Fibroblast of the aortic adventitia (primary cell): Measurements from ENCODE around the gene IL17F. TPM values are rescaled to one million over a fixed set of nuclear protein-coding genes. Genes with fewer than 3 reads are reported as not detected.

Source experiments
- DNase-seq: peaks from one replicate; pipeline ENCODE4 v3.0.0-alpha.2; 2010; ENCODE audit warnings: low read depth
- H3K4me3 ChIP-seq: 2 replicates; pipeline ENCODE4 v1.5.1; 2011; ENCODE audit warnings: low read depth, mild to moderate bottlenecking, control low read depth, low read length, moderate library complexity
- total RNA-seq: library from RNA; depleted of rRNA; stranded (reverse); fragments of >200 nt; gene quantifications from 2 replicates; pipeline ENCODE4 v1.2.3, GENCODE V29; 2012; ENCODE audit warnings: low replicate concordance
- TF ChIP-seq, protein P1 (sequence below): IDR thresholded peaks from 2 replicates; pipeline ENCODE4 v1.5.1; 2011; ENCODE audit warnings: mild to moderate bottlenecking, low read length, control low read depth, inconsistent platforms; ENCODE audit not compliant: insufficient read depth

IL17F gene
- total RNA-seq, 1 donor: not detected

DNA sequence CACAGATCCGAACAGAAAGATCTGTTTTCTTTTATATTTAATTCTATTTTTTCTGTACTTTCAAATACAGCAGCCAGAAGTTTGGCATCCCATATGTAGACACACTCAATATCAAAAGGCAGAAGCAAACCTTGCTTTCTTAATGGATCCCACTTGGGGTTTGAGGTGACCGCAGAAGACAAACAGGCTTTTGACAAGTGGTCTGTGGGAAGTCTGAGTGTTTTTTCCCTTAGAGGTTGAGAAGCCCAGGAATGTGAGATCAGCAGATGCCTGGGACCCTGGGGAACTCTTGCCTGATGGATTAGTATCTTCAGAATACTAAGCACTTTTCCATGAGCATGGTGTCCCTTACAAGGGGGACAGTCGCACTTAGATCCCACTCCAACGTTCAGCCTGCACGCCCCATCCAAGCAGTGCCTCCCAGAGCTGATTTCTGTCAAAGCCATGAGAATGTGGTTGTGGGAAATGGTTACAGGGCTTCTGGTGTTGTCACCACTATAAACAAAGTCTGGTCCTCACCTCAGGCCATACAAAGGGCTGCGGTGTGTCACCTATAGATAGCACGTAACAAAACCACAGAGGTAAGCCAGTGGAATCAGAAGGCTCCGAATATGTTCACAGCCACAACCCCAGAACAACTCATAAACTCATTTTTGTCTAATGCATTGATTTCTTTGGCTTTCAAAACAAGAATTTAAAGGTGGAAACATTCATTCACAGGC is 12.7 kb downstream of the IL17F start:
- no peak for DNase-seq
- TF ChIP-seq, protein P1, sequence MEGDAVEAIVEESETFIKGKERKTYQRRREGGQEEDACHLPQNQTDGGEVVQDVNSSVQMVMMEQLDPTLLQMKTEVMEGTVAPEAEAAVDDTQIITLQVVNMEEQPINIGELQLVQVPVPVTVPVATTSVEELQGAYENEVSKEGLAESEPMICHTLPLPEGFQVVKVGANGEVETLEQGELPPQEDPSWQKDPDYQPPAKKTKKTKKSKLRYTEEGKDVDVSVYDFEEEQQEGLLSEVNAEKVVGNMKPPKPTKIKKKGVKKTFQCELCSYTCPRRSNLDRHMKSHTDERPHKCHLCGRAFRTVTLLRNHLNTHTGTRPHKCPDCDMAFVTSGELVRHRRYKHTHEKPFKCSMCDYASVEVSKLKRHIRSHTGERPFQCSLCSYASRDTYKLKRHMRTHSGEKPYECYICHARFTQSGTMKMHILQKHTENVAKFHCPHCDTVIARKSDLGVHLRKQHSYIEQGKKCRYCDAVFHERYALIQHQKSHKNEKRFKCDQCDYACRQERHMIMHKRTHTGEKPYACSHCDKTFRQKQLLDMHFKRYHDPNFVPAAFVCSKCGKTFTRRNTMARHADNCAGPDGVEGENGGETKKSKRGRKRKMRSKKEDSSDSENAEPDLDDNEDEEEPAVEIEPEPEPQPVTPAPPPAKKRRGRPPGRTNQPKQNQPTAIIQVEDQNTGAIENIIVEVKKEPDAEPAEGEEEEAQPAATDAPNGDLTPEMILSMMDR: no peak
- no peak overlapping the region for H3K4me3 ChIP-seq

DNA sequence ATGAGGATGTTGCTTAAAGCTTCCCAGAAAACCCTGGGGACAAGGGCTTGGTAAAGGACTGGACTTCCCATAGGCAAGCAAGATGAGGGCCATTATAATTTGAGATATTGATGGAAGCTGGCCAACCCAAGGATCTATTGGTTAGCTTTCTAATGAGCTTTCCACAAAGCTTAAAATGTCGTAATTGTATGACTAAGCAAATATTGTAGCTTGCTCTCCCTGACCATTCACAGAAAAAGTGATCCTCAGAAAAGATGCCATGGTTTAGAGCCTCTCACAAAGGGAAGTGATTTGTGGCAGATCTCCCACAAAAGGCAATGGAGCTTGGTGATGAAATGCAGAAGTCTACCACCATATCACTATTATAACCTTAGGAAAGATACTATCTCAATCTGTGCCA is 13.6 kb downstream of the IL17F start:
- TF ChIP-seq, protein P1: no peak
- H3K4me3 ChIP-seq: no peak overlapping the region
- DNase-seq: no peak

DNA sequence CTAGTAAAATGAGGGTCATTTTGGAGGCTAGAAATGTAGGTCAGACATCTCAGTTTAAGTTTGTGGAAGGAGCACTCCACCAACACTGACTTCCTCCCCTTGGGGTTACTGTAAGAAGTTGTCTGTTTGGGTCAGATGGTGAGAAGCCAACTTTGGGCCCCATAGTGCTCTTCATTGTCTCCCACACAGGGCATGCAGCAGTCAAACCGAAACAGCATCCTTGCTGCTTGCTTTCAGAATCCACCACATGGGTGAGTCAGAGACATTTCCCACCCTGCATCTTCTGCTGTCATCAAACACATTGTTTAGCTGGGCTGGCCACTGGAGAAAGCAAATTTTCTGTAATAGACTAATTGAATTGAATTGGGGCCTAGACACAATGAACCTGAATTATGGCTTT is 16.8 kb downstream of the IL17F start:
- no peak for DNase-seq
- H3K4me3 ChIP-seq: no peak overlapping the region
- TF ChIP-seq, protein P1: no peak

DNA sequence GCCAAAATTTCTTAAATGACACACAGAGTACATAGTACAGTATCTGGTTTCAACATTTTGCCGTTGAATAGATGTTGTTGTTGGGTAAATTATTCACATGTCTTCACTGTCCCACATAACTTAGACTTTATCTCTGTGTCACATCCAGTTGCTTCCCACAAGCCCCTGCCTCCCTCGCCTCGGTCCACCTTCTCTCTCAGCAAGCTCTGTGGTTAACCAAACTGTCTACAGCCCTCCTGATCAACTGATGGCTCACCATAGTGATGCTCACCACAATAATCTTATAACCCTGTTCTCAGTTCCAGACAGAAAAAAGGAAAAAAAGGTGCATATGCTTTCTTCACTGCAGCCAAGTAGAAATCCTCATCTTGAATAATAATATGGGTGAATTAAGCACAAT is 23.0 kb downstream of the IL17F start:
- DNase-seq: no peak
- TF ChIP-seq, protein P1: no peak
- no peak overlapping the region for H3K4me3 ChIP-seq

DNA sequence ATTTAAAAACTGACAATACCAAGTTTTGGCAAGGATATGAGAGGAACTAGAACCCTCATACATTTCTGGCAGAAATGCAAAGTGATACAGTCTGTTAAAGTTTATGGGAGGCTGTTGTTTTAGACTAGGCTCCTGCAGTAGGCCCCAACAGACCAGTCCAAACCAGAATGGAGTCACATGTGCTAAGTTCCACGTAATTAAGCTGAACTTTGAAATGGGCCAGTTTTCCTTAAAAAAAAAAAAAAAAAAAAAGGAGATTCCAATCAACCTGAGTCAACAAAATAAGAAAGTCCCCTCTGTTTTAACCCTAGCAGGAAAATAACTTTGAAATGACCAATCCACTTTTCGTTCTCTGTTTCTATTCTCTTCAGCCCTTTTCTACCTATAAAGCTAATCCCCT is 26.5 kb downstream of the IL17F start:
- TF ChIP-seq, protein P1: no peak
- no peak overlapping the region for H3K4me3 ChIP-seq
- no peak for DNase-seq

DNA sequence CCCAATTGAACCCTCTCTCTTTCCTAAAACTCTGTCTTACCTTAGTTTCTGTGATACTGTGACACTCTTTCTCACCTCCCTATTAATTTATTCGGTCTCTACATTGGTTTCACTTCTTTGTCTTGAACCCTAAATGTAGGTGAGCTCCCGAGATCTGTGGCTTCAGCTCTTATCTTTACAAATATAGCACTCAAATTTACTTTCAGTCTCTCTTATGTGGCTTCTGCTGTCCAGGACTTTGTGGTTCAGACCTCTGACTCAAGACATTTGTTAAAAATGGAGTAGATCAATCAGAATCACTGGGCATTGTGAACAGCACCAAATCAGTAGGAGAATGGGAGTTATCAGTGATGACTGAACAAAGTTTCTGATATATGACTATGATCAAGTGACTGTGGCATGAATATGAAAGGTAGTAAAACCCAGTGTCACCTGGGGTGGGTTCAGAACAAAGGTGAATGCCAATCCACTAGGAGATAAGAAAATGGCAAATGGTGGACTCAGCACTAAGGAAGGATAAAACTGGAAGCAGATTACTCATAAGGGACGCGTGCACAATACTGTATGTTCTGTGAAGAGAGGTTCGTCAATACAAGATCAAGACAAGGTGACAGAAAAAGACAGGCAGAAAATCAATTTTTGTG is 27.2 kb downstream of the IL17F start:
- DNase-seq: no peak
- TF ChIP-seq, protein P1: no peak
- no peak overlapping the region for H3K4me3 ChIP-seq

DNA sequence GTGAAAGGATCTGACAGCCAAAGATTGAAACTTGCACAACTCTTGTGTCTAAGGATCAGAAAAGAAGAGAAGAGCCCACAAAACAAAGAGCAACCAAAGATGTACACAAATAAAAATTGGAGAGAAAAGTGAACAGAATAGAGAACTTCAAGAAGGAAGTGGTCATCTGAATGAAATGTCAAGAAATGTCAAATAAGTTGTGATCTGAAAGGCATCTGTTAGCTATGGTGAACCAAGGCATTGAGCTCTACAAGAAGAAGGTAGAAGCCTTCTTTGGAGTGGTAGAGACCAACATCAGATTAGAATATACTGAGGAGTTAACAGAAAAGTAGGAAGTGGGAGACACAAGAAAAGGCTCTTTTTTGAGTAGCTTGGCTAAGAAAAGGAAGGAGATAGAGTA is 28.5 kb downstream of the IL17F start:
- TF ChIP-seq, protein P1: no peak
- no peak for DNase-seq

More for the DNA sequence above, 28.5 kb downstream of the IL17F start:
- no peak overlapping the region for H3K4me3 ChIP-seq
